GM12878 (cell line): ENCODE data around the gene NPSR1.

Experiments used
- ATF2 ChIP-seq: IDR thresholded peaks from 2 replicates; pipeline ENCODE4 v1.6.1; 2012; ENCODE audit warnings: low read length, inconsistent platforms
- CTCF ChIP-seq, 3 experiments: IDR thresholded peaks in 2 of 3; conservative IDR thresholded peaks in 1 of 3; 2 replicates each; pipeline ENCODE4 v1.5.1; 2011; ENCODE audit warnings: low read depth in 3 of 3, low read length in 3 of 3, mild to moderate bottlenecking in 3 of 3, control low read depth in 2 of 3, moderate library complexity in 2 of 3, inconsistent platforms in 1 of 3, mixed read lengths in 1 of 3; ENCODE audit not compliant: control insufficient read depth in 2 of 3, insufficient read depth in 1 of 3; ENCODE audit errors: extremely low read depth in 1 of 3
- DPF2 ChIP-seq: fragments of 450-650 bp; IDR thresholded peaks from 2 replicates; pipeline ENCODE4 v1.6.1; 2017; ENCODE audit warnings: mild to moderate bottlenecking
- EZH2 ChIP-seq: IDR thresholded peaks from 2 replicates; pipeline ENCODE4 v1.6.1; 2012; ENCODE audit warnings: low read depth, mild to moderate bottlenecking, control low read depth, inconsistent platforms, low read length, borderline replicate concordance; ENCODE audit not compliant: control insufficient read depth
- HDAC2 ChIP-seq: fragments of 200-600 bp; sonication (generic); IDR thresholded peaks from 2 replicates; pipeline ENCODE4 v1.6.1; 2017
- NFIC ChIP-seq: IDR thresholded peaks from 2 replicates; pipeline ENCODE4 v1.6.1; 2012; ENCODE audit warnings: low read depth, mild to moderate bottlenecking, inconsistent platforms, low read length, moderate library complexity
- PML ChIP-seq: IDR thresholded peaks from 2 replicates; pipeline ENCODE4 v1.6.1; 2012; ENCODE audit warnings: low read length, inconsistent platforms
- POLR2A ChIP-seq: IDR thresholded peaks from 2 replicates; pipeline ENCODE4 v1.6.1; 2011; ENCODE audit warnings: low read depth, mild to moderate bottlenecking, low read length
- REST ChIP-seq: IDR thresholded peaks from 2 replicates; pipeline ENCODE4 v1.6.1; 2012; ENCODE audit warnings: mild to moderate bottlenecking, low read depth, low read length
- SUZ12 ChIP-seq: fragments of 200-600 bp; sonication (generic); IDR thresholded peaks from one replicate; pipeline ENCODE4 v1.6.1; 2018; ENCODE audit warnings: antibody characterized with exemption, mild to moderate bottlenecking; ENCODE audit not compliant: unreplicated experiment
- TBL1XR1 ChIP-seq: IDR thresholded peaks from 2 replicates; pipeline ENCODE4 v1.6.1; 2012; ENCODE audit warnings: low read depth, low read length, improper control_type of control experiment
- TCF12 ChIP-seq: IDR thresholded peaks from 2 replicates; pipeline ENCODE4 v1.6.1; 2011; ENCODE audit warnings: low read depth, mild to moderate bottlenecking, low read length
- TF ChIP-seq, protein P1 (sequence below): IDR thresholded peaks from 2 replicates; pipeline ENCODE4 v1.6.1; 2011; ENCODE audit warnings: borderline replicate concordance, low read depth, mild to moderate bottlenecking, moderate library complexity, low read length; ENCODE audit not compliant: insufficient read depth, poor library complexity, severe bottlenecking

DNA sequence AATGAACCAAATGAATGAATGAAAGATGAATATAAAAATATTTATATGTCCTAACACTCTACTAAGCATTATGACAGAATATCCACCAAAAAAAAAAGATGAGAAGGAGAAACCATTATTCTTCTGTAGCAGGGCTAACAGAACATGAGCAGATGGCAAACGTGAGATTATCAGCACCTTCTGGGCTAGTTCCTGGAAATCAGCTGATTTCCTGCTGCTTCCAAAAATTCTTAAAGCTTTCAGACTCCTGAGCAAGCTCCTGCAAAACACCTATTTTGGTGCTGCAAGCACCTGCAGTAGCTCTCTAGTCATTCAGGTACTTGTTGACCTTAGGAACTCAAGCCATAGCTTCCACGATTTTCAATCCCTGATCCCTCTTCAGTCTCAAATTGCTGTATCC, 51.8 kb downstream of the NPSR1 start:
- TF ChIP-seq CTCF (IDR thresholded peaks at IDR 0.05 in 2 of 3, conservative IDR thresholded peaks at IDR 0.05 in 1 of 3; ENCODE audit: control insufficient read depth in 2 of 3, extremely low read depth in 1 of 3, insufficient read depth in 1 of 3, low read depth in 3 of 3, low read length in 3 of 3): no peak
- no peak for TF ChIP-seq PML
- no peak for TF ChIP-seq SUZ12
- TF ChIP-seq TCF12: no peak
- no peak for TF ChIP-seq EZH2
- no peak for TF ChIP-seq DPF2
- no peak for TF ChIP-seq POLR2A
- TF ChIP-seq TBL1XR1: no peak
- TF ChIP-seq NFIC: no peak
- no peak for TF ChIP-seq ATF2
- TF ChIP-seq REST: no peak
- TF ChIP-seq, protein P1, sequence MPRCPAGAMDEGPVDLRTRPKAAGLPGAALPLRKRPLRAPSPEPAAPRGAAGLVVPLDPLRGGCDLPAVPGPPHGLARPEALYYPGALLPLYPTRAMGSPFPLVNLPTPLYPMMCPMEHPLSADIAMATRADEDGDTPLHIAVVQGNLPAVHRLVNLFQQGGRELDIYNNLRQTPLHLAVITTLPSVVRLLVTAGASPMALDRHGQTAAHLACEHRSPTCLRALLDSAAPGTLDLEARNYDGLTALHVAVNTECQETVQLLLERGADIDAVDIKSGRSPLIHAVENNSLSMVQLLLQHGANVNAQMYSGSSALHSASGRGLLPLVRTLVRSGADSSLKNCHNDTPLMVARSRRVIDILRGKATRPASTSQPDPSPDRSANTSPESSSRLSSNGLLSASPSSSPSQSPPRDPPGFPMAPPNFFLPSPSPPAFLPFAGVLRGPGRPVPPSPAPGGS: no peak
- no peak for TF ChIP-seq HDAC2
